ENCODE data around the gene ATP11A. TPM values are rescaled to one million over a fixed set of nuclear protein-coding genes. Genes with fewer than 3 reads are reported as not detected.
A peak's percentile ranks its signal among the peaks of the same experiment; 100 is the strongest.

Gene ATP11A
- total RNA-seq, 2 experiments from 2014 or later = 24.7 to 25.6 TPM

- no peak overlapping the region for H3K4me3 Mint-ChIP-seq
- CTCF ChIA-PET = no interaction called here
- intact Hi-C loops (cut with micrococcal nuclease) = no loop called here
Measured at GRCh38 chr13:112653071-112653470, 36.8 kb upstream of the ATP11A start.

GRCh38 chr13:112655913-112656312, 33.9 kb upstream of the ATP11A start:
- intact Hi-C loops (cut with micrococcal nuclease) = no loop called here
- CTCF ChIA-PET = no interaction called here
- no peak overlapping the region for H3K27ac Mint-ChIP-seq
- no peaks in the 10 kb centered on the region for H3K9me3 Mint-ChIP-seq
- H3K36me3 Mint-ChIP-seq (ENCODE audit: low read depth) = no peaks in the 10 kb centered on the region
- DNase-seq = no peak
- no peak overlapping the region for H3K4me3 Mint-ChIP-seq
- H3K4me1 Mint-ChIP-seq (ENCODE audit: low read depth) = peaks cover 2% of the 10 kb centered on the region
- no peaks in the 10 kb centered on the region for H3K27me3 Mint-ChIP-seq (ENCODE audit: low read depth)

More at GRCh38 chr13:112653071-112653470, 36.8 kb upstream of the ATP11A start:
- no peak for DNase-seq
- Mint-ChIP-seq H3K27ac (no peak overlapping the region), H3K36me3 (ENCODE audit: low read depth) (no peaks in the 10 kb centered on the region), H3K4me1 (ENCODE audit: low read depth) (peaks cover 2% of the 10 kb centered on the region), H3K9me3 (no peaks in the 10 kb centered on the region), H3K27me3 (ENCODE audit: low read depth) (no peaks in the 10 kb centered on the region)

- H3K27ac Mint-ChIP-seq = no peak overlapping the region
Measured at GRCh38 chr13:112657850-112658445, 31.9 kb upstream of the ATP11A start.

GRCh38 chr13:112658808-112659207, 31.0 kb upstream of the ATP11A start:
- Mint-ChIP-seq H3K36me3 (ENCODE audit: low read depth) (no peaks in the 10 kb centered on the region), H3K27ac (no peak overlapping the region), H3K4me3 (no peak overlapping the region), H3K4me1 (ENCODE audit: low read depth) (peaks cover 1% of the 10 kb centered on the region), H3K27me3 (ENCODE audit: low read depth) (no peaks in the 10 kb centered on the region), H3K9me3 (no peaks in the 10 kb centered on the region)
- CTCF ChIA-PET = no interaction called here
- DNase-seq = no peak
- intact Hi-C loops (cut with micrococcal nuclease) = no loop called here

More at GRCh38 chr13:112657850-112658445, 31.9 kb upstream of the ATP11A start:
- intact Hi-C loops (cut with micrococcal nuclease) = no loop called here
- Mint-ChIP-seq H3K27me3 (ENCODE audit: low read depth) (no peaks in the 10 kb centered on the region), H3K9me3 (no peaks in the 10 kb centered on the region), H3K36me3 (ENCODE audit: low read depth) (no peaks in the 10 kb centered on the region), H3K4me1 (ENCODE audit: low read depth) (peaks cover 2% of the 10 kb centered on the region), H3K4me3 (no peak overlapping the region)
- CTCF ChIA-PET = no interaction called here
- DNase-seq = no peak

- no peaks in the 10 kb centered on the region for H3K27me3 Mint-ChIP-seq (ENCODE audit: low read depth)
- intact Hi-C loops (cut with micrococcal nuclease) = no loop called here
Measured at GRCh38 chr13:112661291-112661690, 28.5 kb upstream of the ATP11A start.

GRCh38 chr13:112664501-112665203, 25.2 kb upstream of the ATP11A start:
- Mint-ChIP-seq H3K27ac (no peak overlapping the region), H3K4me3 (no peak overlapping the region), H3K9me3 (no peaks in the 10 kb centered on the region), H3K36me3 (ENCODE audit: low read depth) (no peaks in the 10 kb centered on the region), H3K4me1 (ENCODE audit: low read depth) (no peaks in the 10 kb centered on the region), H3K27me3 (ENCODE audit: low read depth) (no peaks in the 10 kb centered on the region)
- DNase-seq = no peak
- CTCF ChIA-PET = no interaction called here
- intact Hi-C loops (cut with micrococcal nuclease) = no loop called here

More at GRCh38 chr13:112661291-112661690, 28.5 kb upstream of the ATP11A start:
- DNase-seq = no peak
- Mint-ChIP-seq H3K27ac (no peak overlapping the region), H3K4me3 (no peak overlapping the region), H3K9me3 (no peaks in the 10 kb centered on the region), H3K36me3 (ENCODE audit: low read depth) (no peaks in the 10 kb centered on the region), H3K4me1 (ENCODE audit: low read depth) (no peaks in the 10 kb centered on the region)
- CTCF ChIA-PET = no interaction called here

- intact Hi-C loops (cut with micrococcal nuclease) = no loop called here
- Mint-ChIP-seq H3K36me3 (ENCODE audit: low read depth) (no peaks in the 10 kb centered on the region), H3K4me1 (ENCODE audit: low read depth) (peaks cover 12% of the 10 kb centered on the region), H3K9me3 (no peaks in the 10 kb centered on the region), H3K4me3 (no peak overlapping the region), H3K27me3 (ENCODE audit: low read depth) (no peaks in the 10 kb centered on the region), H3K27ac (no peak overlapping the region)
- no peak for DNase-seq
- CTCF ChIA-PET = no interaction called here
Measured at GRCh38 chr13:112668924-112669323, 20.9 kb upstream of the ATP11A start.

GRCh38 chr13:112669881-112670499, 19.8 kb upstream of the ATP11A start:
- intact Hi-C loops (cut with micrococcal nuclease) = no loop called here
- no peaks in the 10 kb centered on the region for H3K36me3 Mint-ChIP-seq (ENCODE audit: low read depth)
- CTCF ChIA-PET = no interaction called here

GRCh38 chr13:112670864-112671263, 19.0 kb upstream of the ATP11A start:
- no peak overlapping the region for H3K27ac Mint-ChIP-seq
- no peaks in the 10 kb centered on the region for H3K27me3 Mint-ChIP-seq (ENCODE audit: low read depth)
- H3K36me3 Mint-ChIP-seq (ENCODE audit: low read depth) = no peaks in the 10 kb centered on the region
- H3K4me3 Mint-ChIP-seq = no peak overlapping the region
- no peaks in the 10 kb centered on the region for H3K9me3 Mint-ChIP-seq
- CTCF ChIA-PET = no interaction called here
- no peak for DNase-seq
- intact Hi-C loops (cut with micrococcal nuclease) = no loop called here
- H3K4me1 Mint-ChIP-seq (ENCODE audit: low read depth) = peaks cover 25% of the 10 kb centered on the region

More at GRCh38 chr13:112669881-112670499, 19.8 kb upstream of the ATP11A start:
- no peak overlapping the region for H3K4me3 Mint-ChIP-seq
- no peak for DNase-seq
- H3K9me3 Mint-ChIP-seq = no peaks in the 10 kb centered on the region
- H3K4me1 Mint-ChIP-seq (ENCODE audit: low read depth) = peaks cover 21% of the 10 kb centered on the region
- no peaks in the 10 kb centered on the region for H3K27me3 Mint-ChIP-seq (ENCODE audit: low read depth)
- H3K27ac Mint-ChIP-seq = no peak overlapping the region

- Mint-ChIP-seq H3K36me3 (ENCODE audit: low read depth) (no peaks in the 10 kb centered on the region), H3K4me1 (ENCODE audit: low read depth) (peaks cover 25% of the 10 kb centered on the region), H3K4me3 (no peak overlapping the region), H3K27ac (no peak overlapping the region), H3K9me3 (no peaks in the 10 kb centered on the region), H3K27me3 (ENCODE audit: low read depth) (no peaks in the 10 kb centered on the region)
- DNase-seq = no peak
- CTCF ChIA-PET = no interaction called here
- intact Hi-C loops (cut with micrococcal nuclease) = no loop called here
Measured at GRCh38 chr13:112671359-112671758, 18.5 kb upstream of the ATP11A start.

- Mint-ChIP-seq H3K27me3 (ENCODE audit: low read depth) (no peaks in the 10 kb centered on the region), H3K4me3 (no peak overlapping the region), H3K9me3 (no peaks in the 10 kb centered on the region), H3K4me1 (ENCODE audit: low read depth) (peaks cover 25% of the 10 kb centered on the region), H3K27ac (no peak overlapping the region), H3K36me3 (ENCODE audit: low read depth) (no peaks in the 10 kb centered on the region)
- CTCF ChIA-PET = no interaction called here
- no peak for DNase-seq
- intact Hi-C loops (cut with micrococcal nuclease) = no loop called here
Measured at GRCh38 chr13:112672651-112673284, 17.1 kb upstream of the ATP11A start.

- Mint-ChIP-seq H3K36me3 (ENCODE audit: low read depth) (no peaks in the 10 kb centered on the region), H3K9me3 (no peaks in the 10 kb centered on the region), H3K4me3 (no peak overlapping the region), H3K27me3 (ENCODE audit: low read depth) (no peaks in the 10 kb centered on the region), H3K4me1 (ENCODE audit: low read depth) (peaks cover 25% of the 10 kb centered on the region), H3K27ac (no peak overlapping the region)
- CTCF ChIA-PET = no interaction called here
- intact Hi-C loops (cut with micrococcal nuclease) = loop anchor here (1.0 kb wide), 1 partner anchor 15 kb away; no protein-coding TSS in a partner anchor
- DNase-seq = peak; percentile 16
Measured at GRCh38 chr13:112674412-112675365, 15.1 kb upstream of the ATP11A start.
